Measurements from ENCODE around the gene C1QTNF5. TPM values are rescaled to one million over a fixed set of nuclear protein-coding genes. Genes with fewer than 3 reads are reported as not detected.

Gene C1QTNF5
- total RNA-seq, 1 experiment from 2014 or later = not detected

DNA sequence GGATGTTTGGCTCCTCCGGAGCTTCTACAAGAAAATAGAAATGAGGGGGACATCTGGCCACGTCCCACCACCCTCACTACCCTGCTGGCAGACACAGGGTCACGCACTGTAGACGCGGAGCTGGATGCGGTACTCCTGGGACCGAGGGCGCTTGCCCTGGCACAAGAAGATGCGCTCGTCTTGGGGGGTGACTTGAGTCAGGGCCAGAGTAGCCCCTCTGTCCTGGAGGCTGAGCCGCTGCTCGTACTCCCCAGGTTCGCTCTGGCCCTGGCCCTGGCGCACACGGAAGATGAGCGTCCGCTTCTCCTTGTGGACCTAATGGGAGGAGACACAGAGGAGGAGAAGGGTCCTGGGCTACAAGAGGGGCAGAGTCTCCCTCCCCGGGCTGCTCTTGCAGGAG lies 26.0 kb downstream of the C1QTNF5 start:
- no peak for ATAC-seq
- BruUV-seq (replicated peaks) = no TSS peak
- ChIA-PET POLR2A (no interaction called here), CTCF (no interaction called here)
- no peak overlapping the region for H3K4me3 ChIP-seq (ENCODE audit: low read depth in 2 of 2, low read length in 2 of 2)
- intact Hi-C loops (cut with micrococcal nuclease; ENCODE audit: unreplicated experiment) (no loop called here), in situ Hi-C loops (cut with HindIII; ENCODE audit: low pct_unique_long_range_greater_than_20kb, low sequenced_read_pairs) (no loop called here)
- TF ChIP-seq POLR2AphosphoS5 (IDR thresholded peaks at IDR 0.05; ENCODE audit: low read depth, low read length) = no peak
- TF ChIP-seq TCF7L2 (IDR thresholded peaks at IDR 0.05; ENCODE audit: low read depth, low read length) = no peak
- TF ChIP-seq SIN3A (IDR thresholded peaks at IDR 0.05; ENCODE audit: borderline replicate concordance, insufficient read depth, low read depth, low read length) = no peak
- TF ChIP-seq, protein P1, sequence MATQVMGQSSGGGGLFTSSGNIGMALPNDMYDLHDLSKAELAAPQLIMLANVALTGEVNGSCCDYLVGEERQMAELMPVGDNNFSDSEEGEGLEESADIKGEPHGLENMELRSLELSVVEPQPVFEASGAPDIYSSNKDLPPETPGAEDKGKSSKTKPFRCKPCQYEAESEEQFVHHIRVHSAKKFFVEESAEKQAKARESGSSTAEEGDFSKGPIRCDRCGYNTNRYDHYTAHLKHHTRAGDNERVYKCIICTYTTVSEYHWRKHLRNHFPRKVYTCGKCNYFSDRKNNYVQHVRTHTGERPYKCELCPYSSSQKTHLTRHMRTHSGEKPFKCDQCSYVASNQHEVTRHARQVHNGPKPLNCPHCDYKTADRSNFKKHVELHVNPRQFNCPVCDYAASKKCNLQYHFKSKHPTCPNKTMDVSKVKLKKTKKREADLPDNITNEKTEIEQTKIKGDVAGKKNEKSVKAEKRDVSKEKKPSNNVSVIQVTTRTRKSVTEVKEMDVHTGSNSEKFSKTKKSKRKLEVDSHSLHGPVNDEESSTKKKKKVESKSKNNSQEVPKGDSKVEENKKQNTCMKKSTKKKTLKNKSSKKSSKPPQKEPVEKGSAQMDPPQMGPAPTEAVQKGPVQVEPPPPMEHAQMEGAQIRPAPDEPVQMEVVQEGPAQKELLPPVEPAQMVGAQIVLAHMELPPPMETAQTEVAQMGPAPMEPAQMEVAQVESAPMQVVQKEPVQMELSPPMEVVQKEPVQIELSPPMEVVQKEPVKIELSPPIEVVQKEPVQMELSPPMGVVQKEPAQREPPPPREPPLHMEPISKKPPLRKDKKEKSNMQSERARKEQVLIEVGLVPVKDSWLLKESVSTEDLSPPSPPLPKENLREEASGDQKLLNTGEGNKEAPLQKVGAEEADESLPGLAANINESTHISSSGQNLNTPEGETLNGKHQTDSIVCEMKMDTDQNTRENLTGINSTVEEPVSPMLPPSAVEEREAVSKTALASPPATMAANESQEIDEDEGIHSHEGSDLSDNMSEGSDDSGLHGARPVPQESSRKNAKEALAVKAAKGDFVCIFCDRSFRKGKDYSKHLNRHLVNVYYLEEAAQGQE (IDR thresholded peaks at IDR 0.05; ENCODE audit: insufficient read depth in 1 of 2, low read depth in 2 of 2, low read length in 1 of 2) = no peak
- H3K4me1 ChIP-seq (ENCODE audit: control insufficient read depth, insufficient read depth, low read length) = peaks cover 38% of the 10 kb centered on the region
- DNase-seq (ENCODE audit: low read depth, low spot score) = no peak
- H3K9me3 ChIP-seq (ENCODE audit: control insufficient read depth, insufficient read depth, low read depth, low read length) = no peaks in the 10 kb centered on the region
- no peaks in the 10 kb centered on the region for H3K27me3 ChIP-seq (ENCODE audit: control insufficient read depth, insufficient read depth, low read length)
- H3K36me3 ChIP-seq (ENCODE audit: control insufficient read depth, insufficient read depth, low read length) = no peaks in the 10 kb centered on the region
- H3K27ac ChIP-seq (ENCODE audit: low read length) = no peak overlapping the region

DNA sequence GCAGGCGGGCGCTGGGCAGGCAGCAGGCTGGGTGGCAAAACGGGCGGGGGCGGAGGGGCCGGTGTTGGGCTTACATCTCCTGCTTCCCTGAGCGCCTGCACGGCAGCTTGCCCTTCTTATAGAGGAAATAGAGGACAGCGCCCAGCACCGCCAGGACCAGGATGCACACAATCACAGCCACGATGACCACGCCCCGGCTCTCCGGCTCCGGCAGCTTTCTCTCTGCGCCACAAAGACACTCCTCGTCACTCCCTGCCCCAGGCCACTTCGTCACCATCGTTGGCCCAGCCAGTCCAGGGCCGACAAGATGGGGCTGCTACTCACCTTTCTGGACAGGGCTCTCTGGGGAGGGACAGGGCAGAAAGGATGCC lies 30.0 kb downstream of the C1QTNF5 start:
- Histone ChIP-seq H3K27me3 (ENCODE audit: control insufficient read depth, insufficient read depth, low read length) (no peaks in the 10 kb centered on the region), H3K4me3 (ENCODE audit: low read depth in 2 of 2, low read length in 2 of 2) (no peak overlapping the region), H3K27ac (ENCODE audit: low read length) (no peak overlapping the region), H3K36me3 (ENCODE audit: control insufficient read depth, insufficient read depth, low read length) (peaks cover 8% of the 10 kb centered on the region), H3K4me1 (ENCODE audit: control insufficient read depth, insufficient read depth, low read length) (peaks cover 5% of the 10 kb centered on the region), H3K9me3 (ENCODE audit: control insufficient read depth, insufficient read depth, low read depth, low read length) (no peaks in the 10 kb centered on the region)
- ChIA-PET POLR2A (no interaction called here), CTCF (no interaction called here)
- intact Hi-C loops (cut with micrococcal nuclease; ENCODE audit: unreplicated experiment) (no loop called here), in situ Hi-C loops (cut with HindIII; ENCODE audit: low pct_unique_long_range_greater_than_20kb, low sequenced_read_pairs) (no loop called here)
- no peak for TF ChIP-seq SIN3A (IDR thresholded peaks at IDR 0.05; ENCODE audit: borderline replicate concordance, insufficient read depth, low read depth, low read length)
- no peak for TF ChIP-seq TCF7L2 (IDR thresholded peaks at IDR 0.05; ENCODE audit: low read depth, low read length)
- no peak for TF ChIP-seq POLR2AphosphoS5 (IDR thresholded peaks at IDR 0.05; ENCODE audit: low read depth, low read length)
- TF ChIP-seq, protein P2, sequence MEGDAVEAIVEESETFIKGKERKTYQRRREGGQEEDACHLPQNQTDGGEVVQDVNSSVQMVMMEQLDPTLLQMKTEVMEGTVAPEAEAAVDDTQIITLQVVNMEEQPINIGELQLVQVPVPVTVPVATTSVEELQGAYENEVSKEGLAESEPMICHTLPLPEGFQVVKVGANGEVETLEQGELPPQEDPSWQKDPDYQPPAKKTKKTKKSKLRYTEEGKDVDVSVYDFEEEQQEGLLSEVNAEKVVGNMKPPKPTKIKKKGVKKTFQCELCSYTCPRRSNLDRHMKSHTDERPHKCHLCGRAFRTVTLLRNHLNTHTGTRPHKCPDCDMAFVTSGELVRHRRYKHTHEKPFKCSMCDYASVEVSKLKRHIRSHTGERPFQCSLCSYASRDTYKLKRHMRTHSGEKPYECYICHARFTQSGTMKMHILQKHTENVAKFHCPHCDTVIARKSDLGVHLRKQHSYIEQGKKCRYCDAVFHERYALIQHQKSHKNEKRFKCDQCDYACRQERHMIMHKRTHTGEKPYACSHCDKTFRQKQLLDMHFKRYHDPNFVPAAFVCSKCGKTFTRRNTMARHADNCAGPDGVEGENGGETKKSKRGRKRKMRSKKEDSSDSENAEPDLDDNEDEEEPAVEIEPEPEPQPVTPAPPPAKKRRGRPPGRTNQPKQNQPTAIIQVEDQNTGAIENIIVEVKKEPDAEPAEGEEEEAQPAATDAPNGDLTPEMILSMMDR (IDR thresholded peaks at IDR 0.05) = no peak
- TF ChIP-seq, protein P1 (IDR thresholded peaks at IDR 0.05; ENCODE audit: insufficient read depth in 1 of 2, low read depth in 2 of 2, low read length in 1 of 2) = no peak
- DNase-seq (ENCODE audit: low read depth, low spot score) = no peak
- no TSS peak for BruUV-seq (replicated peaks)
- ATAC-seq = no peak
